ENCODE measurements around the gene SCAF1.

The SCAF1 gene

DNA sequence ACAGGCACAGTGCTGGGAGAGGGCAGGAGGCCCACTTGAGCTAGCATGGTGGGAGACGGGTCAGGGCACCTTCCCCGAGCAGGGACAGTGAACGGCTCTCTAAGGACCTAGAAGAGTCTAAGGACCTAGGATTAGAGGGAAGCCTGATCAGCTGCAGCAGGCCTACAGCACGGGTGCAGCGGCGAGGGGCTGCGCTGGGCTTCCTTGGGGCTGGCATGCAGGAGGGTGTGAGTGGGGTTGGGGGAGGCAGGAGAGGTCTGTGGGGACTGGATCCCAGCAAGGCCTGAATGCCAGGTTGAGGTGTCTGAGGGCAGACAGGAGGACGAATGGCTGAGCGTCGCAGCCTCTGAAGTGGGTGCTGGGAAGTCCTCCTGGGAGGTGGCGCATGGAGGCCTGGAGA is 3.6 kb downstream of the SCAF1 start:
- in situ Hi-C loops (cut with MboI; ENCODE audit: low sequenced_read_pairs): no loop called here

GRCh38 chr19:49645995-49646394 is 4.0 kb downstream of the SCAF1 start:
- in situ Hi-C loops (cut with MboI; ENCODE audit: low sequenced_read_pairs): no loop called here

DNA sequence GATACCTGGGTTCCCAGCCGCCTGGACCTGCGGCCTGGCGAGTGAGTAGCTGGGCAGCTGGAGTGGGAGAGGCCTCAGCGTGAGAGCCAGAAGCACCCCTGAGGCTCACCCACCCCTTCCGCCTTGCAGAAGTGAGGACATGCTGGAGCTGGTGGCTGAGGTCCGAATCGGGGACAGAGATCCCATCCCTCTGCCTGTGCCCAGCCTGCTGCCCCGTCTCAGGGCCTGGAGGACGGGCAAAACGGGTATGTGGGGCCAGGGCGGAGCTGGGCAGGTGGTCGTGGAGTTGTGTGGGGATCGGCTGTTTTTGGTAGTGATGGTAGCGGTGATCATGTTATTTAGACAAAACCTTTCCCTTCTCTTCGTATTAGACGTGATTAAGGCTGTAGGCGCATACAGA is 4.6 kb downstream of the SCAF1 start:
- in situ Hi-C loops (cut with MboI; ENCODE audit: low sequenced_read_pairs): no loop called here

DNA sequence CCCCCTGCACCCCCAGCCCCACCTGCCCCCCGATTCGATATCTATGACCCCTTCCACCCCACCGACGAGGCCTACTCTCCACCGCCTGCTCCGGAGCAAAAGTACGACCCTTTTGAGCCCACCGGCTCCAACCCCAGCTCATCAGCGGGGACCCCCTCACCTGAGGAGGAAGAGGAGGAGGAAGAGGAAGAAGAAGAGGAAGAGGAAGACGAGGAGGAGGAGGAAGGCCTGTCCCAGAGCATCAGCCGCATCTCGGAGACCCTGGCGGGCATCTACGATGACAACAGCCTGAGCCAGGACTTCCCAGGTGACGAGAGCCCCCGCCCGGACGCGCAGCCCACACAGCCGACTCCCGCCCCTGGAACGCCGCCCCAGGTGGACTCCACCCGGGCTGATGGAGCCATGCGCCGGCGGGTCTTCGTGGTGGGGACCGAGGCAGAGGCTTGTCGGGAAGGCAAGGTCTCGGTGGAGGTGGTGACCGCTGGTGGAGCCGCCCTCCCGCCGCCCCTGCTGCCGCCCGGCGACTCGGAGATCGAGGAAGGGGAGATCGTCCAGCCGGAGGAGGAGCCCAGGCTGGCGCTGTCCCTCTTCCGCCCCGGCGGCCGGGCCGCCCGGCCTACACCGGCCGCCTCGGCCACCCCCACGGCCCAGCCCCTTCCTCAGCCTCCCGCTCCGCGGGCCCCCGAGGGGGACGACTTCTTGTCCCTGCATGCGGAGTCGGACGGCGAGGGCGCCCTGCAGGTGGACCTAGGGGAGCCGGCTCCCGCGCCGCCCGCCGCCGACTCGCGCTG is 9.2 kb downstream of the SCAF1 start:
- in situ Hi-C loops (cut with MboI; ENCODE audit: low sequenced_read_pairs): no loop called here

GRCh38 chr19:49651820-49652550 is 10.0 kb downstream of the SCAF1 start:
- in situ Hi-C loops (cut with MboI; ENCODE audit: low sequenced_read_pairs): no loop called here

DNA sequence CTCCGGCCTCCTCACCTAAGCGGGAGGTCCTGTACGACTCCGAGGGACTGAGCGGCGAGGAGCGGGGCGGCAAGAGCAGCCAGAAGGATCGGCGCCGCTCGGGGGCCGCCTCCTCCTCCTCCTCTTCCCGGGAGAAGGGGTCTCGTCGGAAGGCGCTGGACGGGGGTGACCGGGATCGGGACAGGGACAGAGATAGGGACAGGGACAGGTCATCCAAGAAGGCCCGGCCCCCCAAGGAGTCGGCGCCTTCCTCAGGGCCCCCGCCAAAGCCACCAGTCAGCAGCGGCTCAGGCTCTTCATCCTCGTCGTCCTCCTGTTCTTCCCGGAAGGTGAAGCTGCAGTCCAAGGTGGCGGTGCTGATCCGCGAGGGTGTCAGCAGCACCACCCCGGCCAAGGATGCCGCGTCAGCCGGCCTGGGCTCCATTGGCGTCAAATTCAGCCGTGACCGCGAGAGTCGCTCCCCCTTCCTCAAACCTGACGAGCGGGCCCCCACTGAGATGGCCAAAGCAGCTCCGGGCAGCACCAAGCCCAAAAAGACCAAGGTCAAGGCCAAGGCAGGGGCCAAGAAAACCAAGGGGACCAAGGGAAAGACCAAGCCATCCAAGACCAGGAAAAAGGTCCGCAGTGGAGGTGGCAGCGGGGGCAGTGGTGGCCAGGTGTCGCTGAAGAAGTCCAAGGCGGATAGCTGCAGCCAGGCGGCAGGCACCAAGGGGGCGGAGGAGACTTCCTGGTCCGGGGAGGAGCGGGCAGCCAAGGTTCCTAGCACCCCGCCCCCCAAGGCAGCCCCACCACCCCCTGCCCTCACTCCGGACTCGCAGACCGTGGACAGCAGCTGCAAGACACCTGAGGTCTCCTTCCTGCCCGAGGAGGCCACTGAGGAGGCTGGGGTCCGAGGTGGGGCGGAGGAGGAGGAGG is 10.8 kb downstream of the SCAF1 start:
- in situ Hi-C loops (cut with MboI; ENCODE audit: low sequenced_read_pairs): no loop called here

GRCh38 chr19:49653466-49653806 is 11.4 kb downstream of the SCAF1 start:
- in situ Hi-C loops (cut with MboI; ENCODE audit: low sequenced_read_pairs): no loop called here

- in situ Hi-C loops (cut with MboI; ENCODE audit: low sequenced_read_pairs): no loop called here
These were observed 12.6 kb downstream of the SCAF1 start for GRCh38 chr19:49654581-49654980.

- in situ Hi-C loops (cut with MboI; ENCODE audit: low sequenced_read_pairs): no loop called here
These were observed 13.8 kb downstream of the SCAF1 start for GRCh38 chr19:49655570-49656455.

DNA sequence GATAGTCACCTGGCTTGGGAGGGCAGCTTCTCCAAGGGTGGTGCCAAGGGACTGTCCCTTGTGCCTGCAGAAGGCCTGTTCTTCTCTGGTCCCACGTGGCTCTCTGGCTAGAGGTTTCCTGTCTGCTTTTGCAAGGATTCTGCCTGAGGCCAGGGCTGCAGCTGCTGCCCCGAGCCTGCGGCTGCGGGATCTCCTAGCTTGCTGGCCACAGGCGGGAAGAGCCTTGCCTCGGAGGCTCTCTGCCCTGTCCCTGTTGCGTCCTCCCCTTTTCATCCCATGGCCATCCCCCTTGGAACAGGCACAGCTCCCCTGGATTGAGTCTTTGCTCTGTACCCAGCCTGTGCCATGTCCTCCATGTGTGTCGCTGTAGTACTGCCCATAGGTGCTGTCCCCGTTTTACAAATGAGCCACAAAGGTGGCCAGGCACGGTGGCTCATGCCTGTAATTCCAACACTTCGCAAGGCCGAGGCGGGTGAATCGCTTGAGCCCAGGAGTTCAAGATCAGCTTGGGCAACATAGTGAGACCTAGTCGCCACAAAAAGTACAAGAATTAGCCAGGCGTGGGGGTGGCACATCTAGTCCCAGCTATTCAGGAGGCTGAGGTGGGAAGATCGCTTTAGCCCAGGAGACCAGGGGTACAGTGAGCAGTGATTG is 14.6 kb downstream of the SCAF1 start:
- in situ Hi-C loops (cut with MboI; ENCODE audit: low sequenced_read_pairs): no loop called here

DNA sequence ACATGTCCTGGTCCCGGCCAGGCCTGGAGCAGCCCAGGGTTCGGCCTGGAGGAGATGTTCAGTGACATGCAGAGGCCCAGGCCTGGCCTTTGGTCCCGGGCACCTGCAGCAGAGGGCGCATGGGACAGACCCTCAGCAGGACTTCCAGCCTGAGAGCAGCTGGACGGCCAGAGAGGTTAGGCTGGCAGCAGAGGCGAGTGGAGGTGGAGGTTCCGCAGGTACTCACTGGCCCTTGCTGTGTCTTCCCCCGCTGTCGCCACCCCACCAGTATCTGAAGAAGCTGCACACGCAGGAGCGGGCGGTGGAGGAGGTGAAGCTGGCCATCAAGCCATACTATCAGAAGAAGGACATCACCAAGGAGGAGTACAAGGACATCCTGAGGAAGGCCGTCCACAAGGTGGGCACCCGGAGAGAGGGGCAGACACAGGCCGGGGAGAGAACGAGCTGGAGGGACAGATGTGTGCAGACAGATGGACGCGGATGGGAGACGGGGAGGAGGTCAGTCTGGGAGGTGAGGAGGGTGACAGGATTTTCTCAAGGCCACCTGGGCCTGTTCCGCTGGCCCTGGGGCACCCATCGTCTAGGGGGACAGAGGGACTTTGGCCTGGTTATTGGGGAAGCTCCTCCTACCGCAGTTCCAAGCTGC is 15.6 kb downstream of the SCAF1 start:
- in situ Hi-C loops (cut with MboI; ENCODE audit: low sequenced_read_pairs): no loop called here

DNA sequence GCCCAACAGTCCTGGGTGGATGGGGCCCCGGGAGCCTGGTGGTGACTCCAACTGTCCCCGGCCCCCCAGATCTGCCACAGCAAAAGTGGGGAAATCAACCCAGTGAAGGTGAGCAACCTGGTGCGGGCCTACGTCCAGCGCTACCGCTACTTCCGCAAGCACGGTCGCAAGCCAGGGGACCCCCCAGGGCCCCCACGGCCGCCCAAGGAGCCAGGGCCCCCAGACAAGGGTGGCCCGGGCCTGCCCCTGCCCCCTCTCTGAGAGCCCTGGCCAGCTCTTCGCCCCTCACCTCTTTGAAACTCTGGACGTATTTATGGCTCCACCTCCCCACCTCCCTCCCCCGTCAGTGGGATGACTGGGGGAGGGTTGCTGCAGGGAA is 16.1 kb downstream of the SCAF1 start:
- in situ Hi-C loops (cut with MboI; ENCODE audit: low sequenced_read_pairs): no loop called here

DNA sequence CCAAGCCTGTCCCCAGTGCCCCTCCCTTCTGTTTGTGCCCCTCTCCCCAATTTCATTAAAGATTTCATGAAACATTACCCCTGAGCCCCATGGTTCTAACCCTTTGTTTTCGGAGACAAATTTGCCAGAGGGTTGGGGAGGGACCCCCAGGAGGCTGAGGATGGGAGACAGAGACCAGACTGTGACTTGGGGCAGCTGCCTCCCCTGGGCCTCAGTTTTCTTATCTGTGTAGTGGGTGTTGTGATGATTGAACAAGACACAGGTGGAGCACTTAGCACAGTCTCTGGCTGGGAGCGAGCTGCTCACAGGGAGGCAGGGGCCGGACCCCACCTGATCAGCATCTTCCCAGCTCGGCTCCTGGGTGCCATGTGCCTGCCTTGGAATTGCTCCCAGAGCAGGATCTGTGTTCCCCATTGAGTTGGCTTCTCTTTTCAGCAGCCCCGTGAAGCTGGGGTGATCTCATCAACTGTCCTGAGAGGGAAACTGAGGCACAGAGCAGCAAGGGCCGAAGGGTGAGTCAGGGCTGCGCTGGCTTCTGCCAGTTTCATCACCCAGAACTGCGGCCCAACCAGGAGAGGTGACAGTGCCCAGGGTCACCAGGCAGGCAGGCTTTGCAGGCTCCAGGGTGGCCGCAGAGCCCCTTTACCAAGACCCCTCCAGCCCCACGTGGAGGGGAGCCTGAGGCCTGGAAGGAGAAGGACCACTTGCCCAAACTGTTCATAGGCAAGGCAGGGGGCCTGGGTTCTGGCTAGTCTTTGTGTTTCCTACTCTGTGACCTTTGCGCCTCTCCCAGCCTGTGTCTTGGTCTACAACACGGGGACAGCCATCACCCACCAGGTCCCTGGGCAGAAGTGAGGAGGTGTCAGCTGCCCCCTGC is 16.8 kb downstream of the SCAF1 start:
- in situ Hi-C loops (cut with MboI; ENCODE audit: low sequenced_read_pairs): no loop called here

DNA sequence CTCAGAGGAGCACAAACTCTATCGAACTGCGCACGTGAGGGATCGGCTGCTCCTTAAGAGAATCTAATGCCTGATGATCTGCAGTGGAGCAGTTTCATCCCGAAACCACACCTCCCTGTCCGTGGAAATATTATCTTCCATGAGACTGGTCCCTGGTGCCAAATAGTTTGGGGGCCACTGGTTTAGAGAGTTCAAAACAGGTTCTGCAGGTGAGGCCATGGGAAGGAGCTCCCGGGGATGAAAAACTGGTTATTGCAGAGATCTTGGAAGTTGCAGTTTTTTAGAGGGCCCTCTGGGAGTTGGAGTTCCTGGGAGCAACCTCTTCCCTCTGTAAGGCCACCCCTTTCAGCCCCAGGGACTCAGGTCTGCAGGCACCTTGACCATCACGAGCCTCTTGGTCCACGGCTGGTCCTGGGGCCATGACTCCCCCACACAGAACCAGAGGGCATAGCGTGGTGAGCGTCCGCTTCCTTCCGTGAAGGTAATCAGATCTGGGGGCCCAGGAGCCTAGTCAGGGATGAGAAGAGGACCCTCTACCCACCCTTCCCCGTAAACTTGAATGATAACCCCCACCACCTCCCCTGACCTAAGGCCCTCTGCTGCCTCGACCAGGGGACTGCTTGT is 18.4 kb downstream of the SCAF1 start:
- in situ Hi-C loops (cut with MboI; ENCODE audit: low sequenced_read_pairs): no loop called here

GRCh38 chr19:49662011-49662410 is 20.0 kb downstream of the SCAF1 start:
- in situ Hi-C loops (cut with MboI; ENCODE audit: low sequenced_read_pairs): no loop called here

DNA sequence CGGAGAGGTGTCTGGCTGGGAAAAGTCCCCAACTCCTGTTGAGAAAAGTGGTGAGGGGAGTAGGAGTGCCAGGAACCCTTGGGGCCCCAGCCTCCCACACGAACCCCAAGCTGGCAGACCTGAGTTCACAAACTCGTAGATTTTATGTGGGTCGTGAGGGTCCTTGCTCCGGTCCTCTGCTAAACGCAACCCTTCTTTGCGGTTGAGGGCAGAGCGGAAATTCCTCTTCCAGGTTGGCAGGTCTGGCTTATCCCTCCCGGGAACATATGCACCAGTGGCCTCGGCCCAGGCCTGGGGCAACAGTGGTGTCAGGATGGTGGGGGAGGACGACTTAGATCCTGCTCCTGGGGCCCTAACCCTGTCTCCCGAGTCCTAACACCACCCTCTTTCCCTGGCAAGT is 21.2 kb downstream of the SCAF1 start:
- in situ Hi-C loops (cut with MboI; ENCODE audit: low sequenced_read_pairs): no loop called here

- in situ Hi-C loops (cut with MboI; ENCODE audit: low sequenced_read_pairs): no loop called here
These were observed 22.4 kb downstream of the SCAF1 start for GRCh38 chr19:49664171-49665035.

Measured in HL-60/S4 treated with phorbol 12-myristate 13-acetate at 8.2 ng/mL for 4 days and 3 days (cell line).